IMR-90 (cell line): ENCODE measurements around the gene SEMA6A. TPM values are rescaled to one million over a fixed set of nuclear protein-coding genes. Genes with fewer than 3 reads are reported as not detected.

Experiments
- ATAC-seq: fragments of 200-7000 bp; cut with Tn5 transposase; 2 replicates; pipeline ENCODE4 v1.9.1; 2020; ENCODE audit warnings: low read depth, mild to moderate bottlenecking, moderate library complexity
- BruUV-seq: library from RNA; stranded (reverse); fragments of 400-500 nt; replicated peaks from 2 replicates; lab custom pipeline; 2021; lab: Mats Ljungman, UMichigan
- CTCF ChIA-PET: fragments of 300-600 bp; formaldehyde crosslinking; extraction: SDS; loops from one replicate; lab custom pipeline; 2021; ENCODE audit warnings: antibody characterized with exemption; lab: Yijun Ruan, JAX
- POLR2A ChIA-PET: fragments of 300-600 bp; sonication (Branson Sonifier 250); formaldehyde crosslinking; loops from one replicate; lab custom pipeline; 2022; ENCODE audit warnings: antibody characterized with exemption; ENCODE audit not compliant: unreplicated experiment; lab: Charles Lee
- DNase-seq: peaks from one replicate; pipeline ENCODE4 v3.0.0; 2013
- H2AFZ ChIP-seq: replicated peaks from 2 replicates; pipeline ENCODE3; 2013; ENCODE audit warnings: low read length, mild to moderate bottlenecking; ENCODE audit not compliant: poor library complexity
- H2AK5ac ChIP-seq: 2 replicates; pipeline ENCODE4 v1.6.1; 2013; ENCODE audit warnings: low read depth, low read length, inconsistent platforms
- H2AK9ac ChIP-seq: replicated peaks from 2 replicates; pipeline ENCODE3; 2013; ENCODE audit warnings: mild to moderate bottlenecking, low read depth, low read length, moderate library complexity; ENCODE audit not compliant: poor library complexity
- H2BK120ac ChIP-seq: 2 replicates; pipeline ENCODE4 v1.6.1; 2013; ENCODE audit warnings: low read depth, low read length, inconsistent platforms
- H2BK15ac ChIP-seq: 3 replicates; pipeline ENCODE4 v1.6.1; 2013; ENCODE audit warnings: low read depth, low read length, inconsistent platforms
- H2BK20ac ChIP-seq: 2 replicates; pipeline ENCODE4 v1.6.1; 2013; ENCODE audit warnings: low read depth, mild to moderate bottlenecking, inconsistent platforms, low read length, moderate library complexity
- H2BK5ac ChIP-seq: 2 replicates; pipeline ENCODE4 v1.6.1; 2013; ENCODE audit warnings: mild to moderate bottlenecking, low read depth, low read length, inconsistent platforms; ENCODE audit not compliant: poor library complexity, severe bottlenecking
- H3K14ac ChIP-seq: replicated peaks from 2 replicates; pipeline ENCODE4 v1.6.1; 2013; ENCODE audit warnings: low read depth, low read length, inconsistent platforms
- H3K18ac ChIP-seq: 2 replicates; pipeline ENCODE4 v1.6.1; 2013; ENCODE audit warnings: low read depth, low read length, control low read depth
- H3K23ac ChIP-seq: 2 replicates; pipeline ENCODE4 v1.6.1; 2013; ENCODE audit warnings: low read depth, low read length, inconsistent platforms
- H3K27ac ChIP-seq: 2 replicates; pipeline ENCODE4 v1.5.1; 2013; ENCODE audit warnings: mild to moderate bottlenecking, control low read depth, low read length; ENCODE audit not compliant: insufficient read depth
- H3K27me3 ChIP-seq: 2 replicates; pipeline ENCODE4 v1.6.1; 2013; ENCODE audit warnings: low read length; ENCODE audit not compliant: control insufficient read depth, insufficient read depth
- H3K36me3 ChIP-seq: 2 replicates; pipeline ENCODE4 v1.6.1; 2013; ENCODE audit warnings: low read length, mixed read lengths; ENCODE audit not compliant: control insufficient read depth, insufficient read depth
- H3K4ac ChIP-seq: 2 replicates; pipeline ENCODE4 v1.6.1; 2013; ENCODE audit warnings: low read depth, low read length, inconsistent platforms
- H3K4me1 ChIP-seq: 2 replicates; pipeline ENCODE4 v1.6.1; 2013; ENCODE audit warnings: low read length, mixed read lengths; ENCODE audit not compliant: control insufficient read depth, insufficient read depth
- H3K4me2 ChIP-seq: 2 replicates; pipeline ENCODE4 v1.6.1; 2013; ENCODE audit warnings: low read depth, mild to moderate bottlenecking, control low read depth, low read length, moderate library complexity
- H3K4me3 ChIP-seq: 2 replicates; pipeline ENCODE4 v1.5.1; 2013; ENCODE audit warnings: low read depth, mild to moderate bottlenecking, control low read depth, low read length, moderate library complexity; ENCODE audit not compliant: insufficient read depth
- H3K56ac ChIP-seq: 2 replicates; pipeline ENCODE4 v1.6.1; 2013; ENCODE audit warnings: low read length, inconsistent platforms; ENCODE audit not compliant: insufficient read depth; ENCODE audit errors: extremely low read depth
- H3K79me1 ChIP-seq, 2 experiments: 2 replicates each; pipeline ENCODE4 v1.6.1; 2013; ENCODE audit warnings: low read length in 2 of 2, inconsistent platforms in 1 of 2, low read depth in 1 of 2
- H3K9ac ChIP-seq: 2 replicates; pipeline ENCODE4 v1.6.1; 2013; ENCODE audit warnings: low read depth, low read length, control low read depth
- H3K9me1 ChIP-seq: 2 replicates; pipeline ENCODE4 v1.6.1; 2013; ENCODE audit warnings: low read length, inconsistent platforms; ENCODE audit not compliant: insufficient read depth
- H3K9me3 ChIP-seq: 2 replicates; pipeline ENCODE4 v1.6.1; 2013; ENCODE audit warnings: low read length; ENCODE audit not compliant: control insufficient read depth, insufficient read depth
- H4K20me1 ChIP-seq: 2 replicates; pipeline ENCODE4 v1.6.1; 2013; ENCODE audit warnings: low read length, inconsistent platforms; ENCODE audit not compliant: insufficient read depth
- H4K5ac ChIP-seq: 2 replicates; pipeline ENCODE4 v1.6.1; 2013; ENCODE audit warnings: mild to moderate bottlenecking, low read depth, low read length, control low read depth
- H4K8ac ChIP-seq, 2 experiments: 2 replicates each; pipeline ENCODE4 v1.6.1; 2013; ENCODE audit warnings: low read depth in 2 of 2, low read length in 2 of 2, control low read depth in 1 of 2, inconsistent platforms in 1 of 2
- H4K91ac ChIP-seq: 2 replicates; pipeline ENCODE4 v1.6.1; 2013; ENCODE audit warnings: low read depth, low read length, inconsistent platforms; ENCODE audit not compliant: insufficient read depth
- FOS ChIP-seq: fragments of 150-350 bp; IDR thresholded peaks from 2 replicates; pipeline ENCODE4 v1.6.1; 2016; ENCODE audit warnings: low read depth, low read length
- MXI1 ChIP-seq: IDR thresholded peaks from 2 replicates; pipeline ENCODE4 v1.6.1; 2012; ENCODE audit warnings: low read depth, mild to moderate bottlenecking, low read length, moderate library complexity, borderline replicate concordance
- RAD21 ChIP-seq: IDR thresholded peaks from 2 replicates; pipeline ENCODE4 v1.6.1; 2012; ENCODE audit warnings: low read length, improper control_type of control experiment
- WGBS, 2 experiments: methylation state at CpG; one replicate each; pipeline versions ENCODE4 v1.1.5 to v1.1.7; 2013; ENCODE audit warnings: missing lambda C conversion rate in 2 of 2; ENCODE audit not compliant: insufficient read length in 1 of 2; ENCODE audit errors: extremely low coverage in 2 of 2; 5-methylcytosine and 5-hydroxymethylcytosine counted together
- dilution Hi-C: fragments of 300-500 bp; cut with HindIII; formaldehyde crosslinking; loops from one replicate; pipeline ENCODE4 v1.14.3; 2018; ENCODE audit warnings: low sequenced_read_pairs; ENCODE audit not compliant: unreplicated experiment
- in situ Hi-C: fragments of 300-500 bp; cut with MboI; formaldehyde crosslinking; loops from 3 replicates; pipeline ENCODE4 v1.14.3; 2019; ENCODE audit warnings: low sequenced_read_pairs, inconsistent platforms, mixed read lengths
- intact Hi-C: fragments of 100-400 bp; cut with micrococcal nuclease; formaldehyde crosslinking; loops from 2 replicates; pipeline ENCODE4 v1.10.0; 2022
- polyA plus RNA-seq, 3 experiments: library from polyadenylated mRNA; depleted of rRNA; stranded (reverse); fragments of >200 nt; gene quantifications; 2 replicates each; pipeline ENCODE4 v1.2.3, GENCODE V29; 2012; ENCODE audit warnings: low replicate concordance in 1 of 3
- total RNA-seq: library from RNA; depleted of rRNA; stranded (reverse); fragments of >200 nt; gene quantifications from 2 replicates; pipeline ENCODE4 v1.2.3, GENCODE V29; 2012

SEMA6A gene
- total and polyA plus RNA-seq, 2 of the 4 experiments (the other 2 are of a cell fraction), result 0.27 to 0.36 TPM

DNA sequence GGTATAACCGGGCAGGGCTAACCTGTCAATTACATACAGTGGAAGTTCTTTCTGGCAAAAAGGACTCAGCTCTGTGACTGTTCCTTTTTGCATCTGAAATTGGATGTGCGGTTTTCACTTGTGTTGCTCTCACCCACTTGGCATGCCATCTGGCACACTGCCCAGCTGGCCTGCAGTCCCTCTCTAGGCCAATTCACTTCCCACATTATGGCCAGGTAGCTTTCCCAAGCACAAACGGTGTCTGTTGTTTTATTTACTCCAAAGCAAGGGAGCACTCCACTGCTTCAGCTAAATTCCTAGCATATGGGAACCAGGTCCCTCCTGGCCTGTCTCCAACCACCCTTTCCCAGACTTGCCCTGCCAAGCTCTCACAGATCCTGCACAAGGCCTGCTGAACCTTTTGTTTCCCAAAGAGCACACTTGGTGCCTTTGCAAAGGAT lies 132.5 kb downstream of the SEMA6A start:
- no peak for ATAC-seq

More for the DNA sequence above, 132.5 kb downstream of the SEMA6A start:
- H3K23ac ChIP-seq, result no peak overlapping the region
- H3K14ac ChIP-seq, result no peak overlapping the region
- H3K4me1 ChIP-seq, result no peaks in the 10 kb centered on the region
- DNase-seq, result peak; percentile 7
- no peak overlapping the region for H2BK5ac ChIP-seq
- no peak overlapping the region for H4K5ac ChIP-seq
- no peak overlapping the region for H2AK9ac ChIP-seq
- H4K8ac ChIP-seq, result no peak overlapping the region
- CTCF ChIA-PET, result interaction anchor here (0.6 kb wide), 1 partner anchor 1338 kb away, joined by 3 read pairs; no protein-coding TSS in a partner anchor
- no peak overlapping the region for H4K91ac ChIP-seq
- no peak overlapping the region for H2AFZ ChIP-seq
- dilution Hi-C loops (no loop called here), intact Hi-C loops (no loop called here), in situ Hi-C loops (no loop called here)
- no peak for TF ChIP-seq MXI1
- no peak for TF ChIP-seq RAD21
- TF ChIP-seq FOS, result no peak
- no peaks in the 10 kb centered on the region for H3K36me3 ChIP-seq
- H3K9ac ChIP-seq, result no peak overlapping the region
- H2BK20ac ChIP-seq, result no peak overlapping the region
- BruUV-seq, result no TSS peak
- H3K27ac ChIP-seq, result no peak overlapping the region
- POLR2A ChIA-PET, result no interaction called here
- H3K27me3 ChIP-seq, result no peaks in the 10 kb centered on the region; the same call in none of the 2 replicates
- H3K18ac ChIP-seq, result no peak overlapping the region
- no peak overlapping the region for H2BK15ac ChIP-seq
- H4K20me1 ChIP-seq, result no peaks in the 10 kb centered on the region
- 48% methylated on average over 2 of the region's 3 CpGs; no CpG with 5 or more reads in 1 of the 2 experiments for WGBS, 2 experiments
- no peak overlapping the region for H3K4ac ChIP-seq
- no peak overlapping the region for H2BK120ac ChIP-seq
- H3K56ac ChIP-seq, result no peak overlapping the region
- H3K9me3 ChIP-seq, result no peaks in the 10 kb centered on the region
- no peaks in the 10 kb centered on the region for H3K9me1 ChIP-seq
- no peak overlapping the region for H3K4me3 ChIP-seq
- no peak overlapping the region for H3K4me2 ChIP-seq
- H3K79me1 ChIP-seq, result no peaks in the 10 kb centered on the region
- H2AK5ac ChIP-seq, result no peak overlapping the region
